GM12864 (cell line): Measurements from ENCODE around the gene ADGRL1.
"Not testable (repeated sequence)": the region's sequence is repeated elsewhere in the genome, so short reads cannot be mapped to it uniquely, and the experiment has no call there.

Source experiments
- DNase-seq: peaks from one replicate; pipeline ENCODE4 v3.0.0-alpha.2; 2011; ENCODE audit warnings: low read depth
- H3K4me3 ChIP-seq: 2 replicates; pipeline ENCODE4 v1.5.1; 2011; ENCODE audit warnings: mild to moderate bottlenecking, low read depth, low read length, control low read depth
- TF ChIP-seq, protein P1 (sequence below): IDR thresholded peaks from 2 replicates; pipeline ENCODE4 v1.5.1; 2011; ENCODE audit warnings: low read depth, mild to moderate bottlenecking, moderate library complexity, low read length, control low read depth, inconsistent platforms; ENCODE audit errors: missing control alignments

ADGRL1 gene

DNA sequence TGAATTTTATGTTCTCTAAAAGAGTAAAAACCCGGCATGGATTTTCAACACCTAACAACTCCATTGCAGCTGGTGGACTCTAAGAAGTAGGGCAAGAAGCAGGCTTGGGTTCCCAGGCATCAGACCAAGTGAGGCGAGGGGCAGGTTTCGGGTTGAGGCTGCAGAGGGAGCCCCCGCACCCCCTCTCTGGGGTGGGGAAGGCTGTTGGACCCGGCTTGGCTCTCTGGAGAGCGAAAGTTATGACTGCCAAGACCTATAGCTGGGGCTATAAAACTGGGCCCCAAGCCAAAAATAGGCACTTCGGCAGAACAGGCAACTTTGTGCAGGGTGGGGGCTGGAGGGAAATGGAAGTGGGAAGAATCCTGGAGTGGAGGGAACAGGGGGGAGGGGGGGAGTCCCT, 1.8 kb upstream of the ADGRL1 start:
- DNase-seq, H3K4me3 ChIP-seq: not testable (repeated sequence)

DNA sequence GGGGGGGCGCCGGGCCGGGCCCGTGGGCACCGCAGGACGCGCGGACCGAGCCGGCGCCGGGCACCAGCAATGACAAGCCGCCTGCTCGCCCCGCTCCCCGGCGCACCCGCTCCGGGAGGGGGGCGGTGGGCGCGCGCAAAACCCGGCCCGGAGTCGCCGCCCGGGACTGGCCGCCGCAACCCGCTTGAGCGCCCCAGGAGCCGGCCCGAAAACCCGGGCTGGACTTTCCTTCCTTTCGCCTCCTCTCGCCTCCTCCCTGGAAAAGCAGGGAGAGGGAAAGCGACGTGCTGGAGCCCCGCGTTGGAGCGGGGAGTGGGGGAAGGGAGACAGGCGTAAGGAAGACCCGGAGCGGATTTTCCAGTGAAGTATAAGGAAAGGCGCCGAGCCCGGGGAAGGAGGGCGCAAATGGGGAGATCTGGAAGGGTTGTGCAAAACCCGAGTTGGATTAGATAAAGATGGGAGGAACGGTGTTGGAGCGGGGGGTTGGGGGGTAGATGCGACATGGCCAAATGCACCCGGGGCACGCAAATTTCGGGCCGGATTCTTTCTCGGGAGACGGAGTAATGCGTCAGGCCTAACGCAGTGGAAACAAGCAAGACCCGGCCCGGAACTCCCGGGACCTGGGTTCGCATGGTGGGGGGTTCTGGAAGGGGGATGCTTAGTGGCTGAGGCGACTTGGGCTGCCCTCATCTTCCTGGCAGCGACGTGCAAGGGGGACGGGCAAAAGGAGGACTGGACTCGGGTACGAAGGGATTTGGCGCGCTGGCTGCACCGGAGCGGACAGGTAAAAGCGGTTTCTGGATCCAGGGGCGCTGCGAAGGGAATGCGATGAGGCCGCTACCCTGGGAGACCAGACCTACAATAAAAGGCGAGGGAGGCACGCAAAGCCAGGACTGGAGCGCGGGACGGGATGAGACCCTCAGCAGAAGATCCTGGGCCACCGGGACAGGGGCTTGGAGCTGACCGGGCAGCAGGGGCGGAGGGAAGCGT, 1.1 kb upstream of the ADGRL1 start:
- not testable (repeated sequence) for DNase-seq
- H3K4me3 ChIP-seq = peak overlapping the region; percentile 52

DNA sequence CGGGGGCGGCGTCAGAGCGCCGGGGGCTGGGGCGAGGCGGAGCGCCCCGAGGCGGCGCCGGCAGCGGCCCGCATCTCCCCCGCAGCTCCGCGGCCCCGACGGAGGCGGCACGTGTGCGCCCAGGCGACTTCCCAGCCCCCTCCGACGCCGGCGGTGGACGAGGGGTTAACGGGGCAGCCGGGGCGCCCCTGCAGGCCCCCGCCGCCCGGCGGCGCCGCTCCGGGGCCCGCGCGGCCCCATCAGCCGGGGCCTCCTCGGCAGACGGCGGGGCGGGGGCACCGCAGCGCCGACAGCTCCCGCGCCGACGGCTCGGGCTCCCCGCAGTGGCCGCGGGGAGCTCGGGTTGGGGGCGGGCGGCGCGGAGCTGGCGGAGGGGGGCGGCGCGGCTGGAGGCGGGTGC, 339 bp upstream of the ADGRL1 start:
- not testable (repeated sequence) for H3K4me3 ChIP-seq

DNA sequence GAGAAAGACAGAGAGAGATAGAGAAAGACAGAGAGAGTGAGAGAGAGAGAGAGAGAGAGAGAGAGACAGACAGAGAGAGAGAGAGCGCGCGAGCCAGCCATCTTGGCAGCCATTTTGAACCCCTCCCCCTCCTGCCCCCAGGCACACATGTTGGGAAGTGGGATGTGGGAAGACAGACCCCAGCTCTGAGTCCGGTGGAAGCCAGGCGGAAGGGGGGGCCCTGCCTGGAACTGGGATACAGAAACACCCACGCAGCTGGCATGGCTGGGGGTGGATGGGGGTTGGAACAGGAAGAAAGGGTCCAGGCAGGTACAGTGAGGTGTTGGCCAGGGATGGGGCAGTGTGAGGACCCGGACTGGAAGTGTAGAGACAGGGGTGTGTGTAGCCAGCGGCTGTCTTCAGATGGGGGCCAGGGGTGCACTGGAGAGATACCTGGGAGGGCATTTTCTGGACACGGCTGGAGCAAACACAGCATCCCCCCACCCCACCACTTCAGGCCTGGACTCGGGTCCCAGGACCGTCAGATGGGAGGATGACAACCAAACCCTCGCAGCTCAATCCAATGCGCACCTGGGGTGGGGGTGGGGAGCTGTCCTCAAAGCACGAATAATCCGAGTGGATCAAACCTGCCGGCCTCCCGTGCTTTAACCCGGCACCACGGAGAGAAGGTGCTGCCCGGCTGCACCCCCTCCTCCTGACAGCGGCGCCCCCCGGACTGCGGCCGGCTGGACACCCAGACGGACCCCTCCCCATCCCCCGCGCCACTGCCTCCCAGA, 1.1 kb downstream of the ADGRL1 start:
- not testable (repeated sequence) for H3K4me3 ChIP-seq, DNase-seq

More for the DNA sequence above, 339 bp upstream of the ADGRL1 start:
- not testable (repeated sequence) for DNase-seq

DNA sequence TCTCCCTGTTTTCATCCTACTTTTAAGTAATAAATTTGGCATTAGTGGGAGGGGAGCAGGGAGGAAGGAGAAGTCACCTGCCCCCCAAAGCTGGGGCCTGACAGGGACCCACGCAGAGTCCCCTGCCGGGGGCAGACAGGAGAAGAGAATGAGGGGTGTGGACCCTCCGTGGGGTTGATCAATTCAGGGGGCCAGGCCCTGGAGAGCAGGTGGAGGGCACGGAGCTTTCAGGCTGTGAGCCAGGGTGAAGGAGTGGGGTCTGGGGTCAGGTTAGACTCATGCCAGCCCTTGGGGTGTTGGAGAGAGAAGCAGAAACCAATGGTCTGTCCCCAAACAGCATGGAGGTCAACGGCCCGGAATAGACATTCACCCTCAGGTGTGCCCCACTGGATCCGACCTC, 1.8 kb downstream of the ADGRL1 start:
- DNase-seq, H3K4me3 ChIP-seq: not testable (repeated sequence)

DNA sequence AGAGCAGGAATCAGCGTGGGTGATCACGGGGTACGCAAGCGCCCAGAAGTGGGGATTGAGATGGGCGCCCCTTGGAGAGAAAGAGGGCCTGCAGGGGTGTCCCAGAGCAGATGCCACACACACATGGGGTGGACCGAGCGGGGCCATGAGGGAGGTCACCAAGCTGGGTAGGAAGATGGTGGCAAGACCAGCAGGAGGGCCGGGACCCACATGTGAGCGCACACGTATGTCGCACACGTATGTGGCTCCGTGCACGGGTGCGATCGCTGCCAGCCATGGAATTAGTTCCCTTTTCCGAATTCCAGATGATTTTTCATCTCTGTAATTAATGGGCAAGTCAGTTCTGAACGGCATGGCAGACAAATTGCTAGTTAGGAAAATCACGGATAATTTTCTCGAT, 2.2 kb downstream of the ADGRL1 start:
- not testable (repeated sequence) for H3K4me3 ChIP-seq, DNase-seq

DNA sequence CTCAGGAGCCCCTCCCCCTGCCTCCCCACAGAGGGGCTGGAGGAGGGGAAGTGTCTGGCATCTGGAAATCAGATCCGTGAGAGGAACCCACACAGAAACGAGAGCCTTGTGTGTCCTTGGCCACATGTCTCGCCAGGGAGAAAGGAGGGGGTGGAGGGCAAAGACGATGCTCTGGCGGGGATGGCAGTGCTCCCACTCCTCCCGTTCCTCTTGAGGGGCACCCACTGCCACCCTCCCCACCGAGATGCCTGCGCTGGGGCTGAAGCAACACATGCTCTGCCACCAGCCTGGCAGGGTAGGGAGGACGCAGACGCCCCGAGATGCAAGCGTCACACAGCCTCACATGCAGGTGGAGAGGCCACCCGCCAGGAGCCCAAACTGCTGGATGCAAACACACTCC, 2.8 kb downstream of the ADGRL1 start:
- TF ChIP-seq, protein P1, sequence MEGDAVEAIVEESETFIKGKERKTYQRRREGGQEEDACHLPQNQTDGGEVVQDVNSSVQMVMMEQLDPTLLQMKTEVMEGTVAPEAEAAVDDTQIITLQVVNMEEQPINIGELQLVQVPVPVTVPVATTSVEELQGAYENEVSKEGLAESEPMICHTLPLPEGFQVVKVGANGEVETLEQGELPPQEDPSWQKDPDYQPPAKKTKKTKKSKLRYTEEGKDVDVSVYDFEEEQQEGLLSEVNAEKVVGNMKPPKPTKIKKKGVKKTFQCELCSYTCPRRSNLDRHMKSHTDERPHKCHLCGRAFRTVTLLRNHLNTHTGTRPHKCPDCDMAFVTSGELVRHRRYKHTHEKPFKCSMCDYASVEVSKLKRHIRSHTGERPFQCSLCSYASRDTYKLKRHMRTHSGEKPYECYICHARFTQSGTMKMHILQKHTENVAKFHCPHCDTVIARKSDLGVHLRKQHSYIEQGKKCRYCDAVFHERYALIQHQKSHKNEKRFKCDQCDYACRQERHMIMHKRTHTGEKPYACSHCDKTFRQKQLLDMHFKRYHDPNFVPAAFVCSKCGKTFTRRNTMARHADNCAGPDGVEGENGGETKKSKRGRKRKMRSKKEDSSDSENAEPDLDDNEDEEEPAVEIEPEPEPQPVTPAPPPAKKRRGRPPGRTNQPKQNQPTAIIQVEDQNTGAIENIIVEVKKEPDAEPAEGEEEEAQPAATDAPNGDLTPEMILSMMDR = no peak
- DNase-seq = no peak
- H3K4me3 ChIP-seq = no peak overlapping the region

DNA sequence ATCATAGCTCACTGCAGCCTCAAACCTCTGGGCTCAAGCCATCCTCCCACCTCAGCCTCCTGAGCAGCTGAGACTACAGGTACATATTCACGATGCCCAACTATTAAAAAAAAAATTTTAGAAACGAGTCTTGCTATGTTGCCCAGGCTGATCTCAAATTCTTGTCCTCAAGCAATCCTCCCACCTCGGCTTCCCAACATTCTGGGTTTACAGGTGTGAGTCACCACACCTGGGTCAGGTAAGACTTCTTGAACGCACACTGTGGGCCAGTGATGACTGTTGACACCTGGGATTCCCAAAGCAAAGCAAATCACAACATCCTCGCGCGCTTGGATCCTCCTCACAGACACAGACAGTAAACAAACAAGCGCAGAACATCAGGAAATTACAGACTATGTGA, 4.5 kb downstream of the ADGRL1 start:
- H3K4me3 ChIP-seq, DNase-seq: not testable (repeated sequence)

DNA sequence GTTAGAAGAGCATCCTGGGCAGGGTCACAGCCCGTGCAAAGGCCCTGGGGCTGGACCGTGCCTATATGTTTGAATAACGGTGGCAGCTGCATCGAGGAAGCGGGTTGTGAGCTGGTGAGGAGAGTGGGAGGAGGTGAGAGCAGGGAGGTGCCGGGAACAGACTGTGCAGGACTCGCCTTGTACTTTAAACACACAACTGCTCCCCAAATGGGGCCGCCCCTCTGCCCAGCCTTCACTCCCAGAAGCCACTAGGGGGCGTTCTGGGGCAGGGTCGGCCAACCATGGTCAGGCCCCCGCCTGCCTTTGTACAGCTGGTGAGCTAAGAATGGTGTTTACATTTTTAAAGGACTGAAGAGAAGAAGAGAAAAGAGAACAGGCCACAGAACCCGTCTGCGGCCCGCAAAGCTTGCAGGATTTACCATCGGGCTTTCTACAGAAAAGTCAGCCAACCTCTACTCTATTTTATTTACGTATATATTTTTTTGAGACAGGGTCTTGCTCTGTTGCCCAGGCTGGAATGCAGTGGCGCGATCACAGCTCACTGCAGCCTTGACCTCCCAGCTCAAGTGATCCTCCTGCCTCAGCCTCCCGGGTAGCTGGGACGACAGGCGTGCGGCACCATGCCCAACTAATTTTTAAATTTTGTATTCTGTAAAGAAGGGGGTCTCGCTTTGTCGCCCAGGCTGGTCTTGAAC, 5.7 kb downstream of the ADGRL1 start:
- TF ChIP-seq, protein P1 = peak; percentile 63
- H3K4me3 ChIP-seq, DNase-seq: not testable (repeated sequence)

DNA sequence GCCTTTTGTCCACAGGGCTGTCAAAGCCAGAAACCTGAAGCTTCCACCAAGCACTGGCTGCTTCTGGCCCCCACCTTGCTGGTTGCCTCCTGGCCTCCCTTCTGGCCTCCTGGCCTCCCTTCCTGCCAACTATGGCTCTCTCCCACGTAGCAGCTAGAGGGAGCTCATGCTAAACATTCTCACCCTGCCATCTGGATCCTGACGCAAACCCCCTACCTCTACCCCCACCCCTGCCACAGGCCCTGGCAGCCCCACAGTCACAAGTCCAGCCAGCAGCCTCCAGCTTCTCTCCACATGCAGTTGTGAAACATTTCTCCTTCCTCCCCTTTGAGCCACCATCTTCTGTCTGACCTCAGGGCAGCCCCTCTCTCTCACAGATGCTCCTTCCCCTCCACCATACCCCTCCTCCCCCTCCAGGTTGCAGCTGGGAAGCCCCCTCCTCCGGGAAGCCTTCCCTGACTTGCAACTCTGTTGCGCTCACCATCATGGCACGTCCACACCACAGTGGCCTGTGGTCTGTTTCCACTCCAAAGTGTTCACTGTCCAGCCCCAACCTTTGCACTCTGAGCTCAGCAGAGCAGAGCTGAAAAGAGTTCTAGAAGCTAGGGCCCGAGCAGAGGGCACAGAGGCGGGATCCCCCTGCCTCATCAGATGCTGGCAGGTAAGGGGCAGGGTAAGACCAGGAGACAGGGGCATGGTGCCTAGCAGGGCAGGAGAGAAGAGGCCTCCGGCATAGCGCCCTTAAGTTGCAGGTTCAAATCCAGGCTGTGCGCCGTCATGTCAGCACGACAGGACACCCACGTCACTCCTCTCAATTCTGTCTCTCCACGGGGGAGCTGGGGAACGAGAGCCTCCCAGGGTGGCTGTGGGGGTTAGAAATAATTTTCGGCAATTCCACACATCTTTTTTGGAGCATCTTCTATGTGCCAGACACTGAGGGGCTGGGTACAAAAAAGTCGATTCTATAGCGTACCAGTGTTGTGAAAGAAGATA, 7.3 kb downstream of the ADGRL1 start:
- TF ChIP-seq, protein P1 = no peak
- H3K4me3 ChIP-seq = no peak overlapping the region
- no peak for DNase-seq
